ENCODE measurements around the gene NSMCE1. TPM values are rescaled to one million over a fixed set of nuclear protein-coding genes. Genes with fewer than 3 reads are reported as not detected.

NSMCE1 gene
- total RNA-seq, 1 experiment from 2014 or later: 19.3 TPM

- H3K4ac ChIP-seq (ENCODE audit: low read depth, low read length): no peak overlapping the region
- no peak overlapping the region for H4K91ac ChIP-seq (ENCODE audit: insufficient read length, low read depth, low read length)
- no peaks in the 10 kb centered on the region for H3K79me2 ChIP-seq (ENCODE audit: insufficient read depth, low read length)
- Mint-ChIP-seq H3K27me3 (ENCODE audit: low read depth) (peaks cover 4% of the 10 kb centered on the region; the same call in 1 of the 2 replicates), H3K27ac (no peak overlapping the region), H3K4me1 (0 out of 4 replicates have a peak, but pooled peaks cover 3 to 5% of the 10 kb centered on the region in 2 experiments), H3K9me3 (no peaks in the 10 kb centered on the region), H3K4me3 (no peak overlapping the region), H3K36me3 (ENCODE audit: insufficient read depth in 1 of 3, low read depth in 3 of 3) (no peaks in the 10 kb centered on the region)
- no peak overlapping the region for H2BK12ac ChIP-seq (ENCODE audit: insufficient read length, low read depth, low read length)
- H3K9me3 ChIP-seq (ENCODE audit: control insufficient read depth, low read depth, low read length): no peaks in the 10 kb centered on the region
- no peak overlapping the region for H2BK120ac ChIP-seq (ENCODE audit: low read depth, low read length, poor library complexity, severe bottlenecking)
- H2BK5ac ChIP-seq (ENCODE audit: insufficient read length, low read length): no peak overlapping the region
- DNase-seq: no peak
- no peaks in the 10 kb centered on the region for H3K4me1 ChIP-seq (ENCODE audit: insufficient read depth, low read length)
- no peak overlapping the region for H3T11ph ChIP-seq (ENCODE audit: low read length)
- no peak overlapping the region for H3K14ac ChIP-seq (ENCODE audit: insufficient read depth, low read length)
- H3K27me3 ChIP-seq (ENCODE audit: insufficient read depth, low read length): no peaks in the 10 kb centered on the region
- H3K9ac ChIP-seq (ENCODE audit: extremely low read depth, insufficient read length, low read length): no peak overlapping the region
- H3K18ac ChIP-seq (ENCODE audit: insufficient read length, low read depth, low read length): no peak overlapping the region
- no peak overlapping the region for H3K27ac ChIP-seq (ENCODE audit: insufficient read length, low read depth, low read length)
- TF ChIP-seq CTCF (conservative IDR thresholded peaks at IDR 0.05): no peak
- no peak overlapping the region for H3K23ac ChIP-seq (ENCODE audit: insufficient read length, low read depth, low read length)
- H2BK20ac ChIP-seq (ENCODE audit: low read depth, low read length, poor library complexity, severe bottlenecking): no peak overlapping the region
- no peak overlapping the region for H2AFZ ChIP-seq (ENCODE audit: low read length)
- no peaks in the 10 kb centered on the region for H4K20me1 ChIP-seq (ENCODE audit: control insufficient read depth, insufficient read depth, insufficient read length)
- H3K4me2 ChIP-seq (ENCODE audit: insufficient read depth, insufficient read length, low read length): no peak overlapping the region
- no CpG with 5 or more reads among the region's 5 CpGs for WGBS (ENCODE audit: extremely low coverage, insufficient read length, low lambda C conversion rate)
- no peak overlapping the region for H4K5ac ChIP-seq (ENCODE audit: insufficient read length, low read depth, low read length)
- H2BK15ac ChIP-seq (ENCODE audit: low read depth, low read length): no peak overlapping the region
- H3K23me2 ChIP-seq (ENCODE audit: insufficient read length, low read depth, low read length, poor library complexity, severe bottlenecking): no peaks in the 10 kb centered on the region
- H2AK5ac ChIP-seq (ENCODE audit: insufficient read length, low read length): no peak overlapping the region
- no peak overlapping the region for H4K8ac ChIP-seq (replicated peaks; ENCODE audit: insufficient read length, low read depth, low read length)
- H3K56ac ChIP-seq (ENCODE audit: insufficient read length, low read depth, low read length): no peak overlapping the region
- no peaks in the 10 kb centered on the region for H3K79me1 ChIP-seq (ENCODE audit: insufficient read depth, low read depth, low read length, poor library complexity, severe bottlenecking)
Observed at GRCh38 chr16:27298132-27298531, 29.6 kb upstream of the NSMCE1 start.

All from H9 (cell line).